PFSK-1 (cell line): ENCODE results near the gene ZFAND6.

Experiments used
- FOXP2 ChIP-seq: optimal IDR thresholded peaks from 2 replicates; pipeline ENCODE3; 2011; ENCODE audit warnings: borderline replicate concordance, control low read depth, inconsistent platforms; ENCODE audit not compliant: insufficient read depth; ENCODE audit errors: extremely low read length, extremely low read depth
- POLR2AphosphoS5 ChIP-seq: IDR thresholded peaks from 2 replicates; pipeline ENCODE4 v1.6.1; 2012; ENCODE audit warnings: low read depth, mild to moderate bottlenecking, control low read depth, low read length, moderate library complexity
- REST ChIP-seq, 2 experiments: IDR thresholded peaks; 2 replicates each; pipeline versions ENCODE4 v1.6.1 to v1.8.0; 2011 to 2012; ENCODE audit warnings: low read depth in 2 of 2, low read length in 2 of 2, control low read depth in 1 of 2, inconsistent platforms in 1 of 2, mild to moderate bottlenecking in 1 of 2, moderate library complexity in 1 of 2; ENCODE audit not compliant: insufficient read depth in 1 of 2
- SIN3A ChIP-seq: IDR thresholded peaks from 2 replicates; pipeline ENCODE4 v1.6.1; 2012; ENCODE audit warnings: mild to moderate bottlenecking, low read length, moderate library complexity, borderline replicate concordance; ENCODE audit not compliant: insufficient read depth
- TAF1 ChIP-seq: IDR thresholded peaks from 2 replicates; pipeline ENCODE4 v1.6.1; 2012; ENCODE audit warnings: low read length, control low read depth, borderline replicate concordance; ENCODE audit not compliant: insufficient read depth

Gene ZFAND6

DNA sequence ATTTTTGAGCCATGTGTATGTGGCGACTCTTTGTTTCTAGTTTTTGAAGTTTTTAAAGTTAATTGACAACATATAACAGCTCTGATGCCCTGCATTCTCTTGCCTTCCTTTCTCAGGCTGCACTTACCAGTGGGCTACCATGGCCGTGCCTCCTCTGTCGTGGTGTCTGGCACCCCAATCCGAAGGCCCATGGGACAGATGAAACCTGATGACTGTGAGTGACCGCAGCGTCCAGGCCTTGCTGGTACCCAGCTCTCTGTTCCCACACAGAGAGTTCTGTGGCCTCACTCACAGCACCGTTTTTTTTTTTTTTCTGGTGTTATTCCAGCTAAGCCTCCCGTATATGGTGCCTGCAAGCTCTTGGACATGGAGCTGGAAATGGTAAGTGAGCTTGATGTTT is 108.5 kb downstream of the ZFAND6 start:
- TF ChIP-seq TAF1 = no peak
- TF ChIP-seq FOXP2 = no peak
- TF ChIP-seq REST (IDR thresholded peaks at IDR 0.05; ENCODE audit: insufficient read depth in 1 of 2, low read depth in 2 of 2, low read length in 2 of 2) = no peak

GRCh38 chr15:80168421-80168820 is 108.9 kb downstream of the ZFAND6 start:
- TF ChIP-seq POLR2AphosphoS5 (no peak), SIN3A (no peak), TAF1 (no peak), FOXP2 (no peak), REST (IDR thresholded peaks at IDR 0.05; ENCODE audit: insufficient read depth in 1 of 2, low read depth in 2 of 2, low read length in 2 of 2) (no peak)

DNA sequence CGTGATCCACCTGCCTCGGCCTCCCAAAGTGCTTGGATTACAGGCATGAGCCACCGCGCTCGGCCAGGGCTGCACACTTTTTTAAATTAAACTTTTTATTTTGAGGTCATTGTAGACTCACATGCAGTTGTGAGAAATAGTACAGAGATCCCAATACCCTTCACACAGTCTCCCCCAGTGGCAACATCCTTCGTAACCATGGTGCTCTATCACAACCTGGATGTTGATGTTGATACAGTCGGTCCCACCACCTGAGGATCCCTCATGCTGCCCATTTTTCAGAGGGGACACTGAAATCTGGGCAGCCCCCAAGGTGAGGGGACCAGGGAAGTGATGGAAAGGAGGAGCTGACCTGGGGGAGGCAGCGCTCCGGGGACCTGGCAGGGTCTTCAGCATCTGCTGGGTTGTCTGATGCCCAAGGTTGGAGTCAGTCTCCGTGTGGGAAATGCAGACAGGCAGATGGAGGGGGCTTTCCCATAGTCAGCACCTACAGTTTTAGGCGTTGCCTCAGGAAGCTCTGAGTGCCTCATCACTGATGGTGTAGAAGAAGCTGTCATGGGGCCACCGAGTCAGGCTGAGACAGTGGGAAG is 110.4 kb downstream of the ZFAND6 start:
- TF ChIP-seq FOXP2 (no peak), REST (IDR thresholded peaks at IDR 0.05; ENCODE audit: insufficient read depth in 1 of 2, low read depth in 2 of 2, low read length in 2 of 2) (no peak), POLR2AphosphoS5 (no peak), SIN3A (no peak), TAF1 (no peak)

GRCh38 chr15:80170596-80170995 is 111.1 kb downstream of the ZFAND6 start:
- TF ChIP-seq REST (IDR thresholded peaks at IDR 0.05; ENCODE audit: insufficient read depth in 1 of 2, low read depth in 2 of 2, low read length in 2 of 2) (no peak), SIN3A (no peak), TAF1 (no peak), POLR2AphosphoS5 (no peak), FOXP2 (no peak)

DNA sequence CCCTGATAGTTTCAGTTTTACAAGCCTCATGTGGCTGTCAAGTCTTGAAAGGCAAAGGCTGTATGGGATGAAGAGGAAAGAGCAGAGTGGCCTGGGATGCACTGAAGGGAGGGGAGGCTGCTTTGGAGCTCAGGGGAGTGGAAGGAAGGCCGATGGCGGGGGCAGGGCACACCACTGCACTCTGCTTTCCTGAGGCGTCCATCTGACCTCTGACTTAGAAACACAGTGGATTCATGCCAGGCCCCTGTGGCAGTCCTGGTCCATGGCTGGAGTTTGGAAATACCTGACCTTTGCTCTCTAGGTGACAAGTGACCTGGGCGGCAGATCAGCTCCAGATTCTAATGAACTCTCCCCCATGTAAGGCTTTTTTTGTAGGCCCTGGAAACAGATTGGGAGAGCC is 112.3 kb downstream of the ZFAND6 start:
- TF ChIP-seq POLR2AphosphoS5 = no peak
- TF ChIP-seq REST (IDR thresholded peaks at IDR 0.05; ENCODE audit: insufficient read depth in 1 of 2, low read depth in 2 of 2, low read length in 2 of 2) = no peak
- TF ChIP-seq SIN3A = no peak
- no peak for TF ChIP-seq FOXP2
- TF ChIP-seq TAF1 = no peak
